GM23338 (cell line): ENCODE measurements around the gene PSMD2.

Experiments
- CREB1 ChIP-seq: fragments of 250-450 bp; sonication (Bioruptor Pico); IDR thresholded peaks from 2 replicates; pipeline ENCODE4 v1.5.0; 2020; ENCODE audit warnings: low read depth, mild to moderate bottlenecking, moderate library complexity
- CTCF ChIP-seq, 2 experiments: fragments of 200-600 bp in 1 of 2; sonication (generic) in 1 of 2; conservative IDR thresholded peaks; 2 replicates each; pipeline versions ENCODE4 v1.5.1 to v1.6.1; 2016 to 2017; ENCODE audit warnings: antibody characterized with exemption in 2 of 2, low read depth in 2 of 2, mild to moderate bottlenecking in 2 of 2, moderate library complexity in 1 of 2
- ETS1 ChIP-seq: IDR thresholded peaks from 2 replicates; pipeline ENCODE4 v1.6.1; 2016; ENCODE audit warnings: antibody characterized with exemption
- EZH2 ChIP-seq: fragments of 200-600 bp; sonication (generic); IDR thresholded peaks from one replicate; pipeline ENCODE4 v1.8.0; 2017; ENCODE audit warnings: antibody characterized with exemption, mild to moderate bottlenecking, low read depth; ENCODE audit not compliant: unreplicated experiment
- EZH2phosphoT487 ChIP-seq: fragments of 200-600 bp; sonication (generic); IDR thresholded peaks from one replicate; pipeline ENCODE4 v1.8.1; 2018; ENCODE audit warnings: antibody characterized with exemption; ENCODE audit not compliant: unreplicated experiment
- JUNB ChIP-seq: IDR thresholded peaks from one replicate; pipeline ENCODE4 v1.6.1; 2016; ENCODE audit warnings: antibody characterized with exemption; ENCODE audit not compliant: unreplicated experiment
- NANOG ChIP-seq: IDR thresholded peaks from 2 replicates; pipeline ENCODE4 v1.6.1; 2016; ENCODE audit warnings: antibody characterized with exemption, borderline replicate concordance
- POLR2AphosphoS5 ChIP-seq: IDR thresholded peaks from 2 replicates; pipeline ENCODE4 v1.6.1; 2016; ENCODE audit warnings: antibody characterized with exemption, low read depth
- REST ChIP-seq: IDR thresholded peaks from one replicate; pipeline ENCODE4 v1.6.1; 2018; ENCODE audit warnings: antibody characterized with exemption; ENCODE audit not compliant: unreplicated experiment
- ZNF114 ChIP-seq: fragments of 250-450 bp; sonication (Bioruptor Pico); IDR thresholded peaks from 2 replicates; pipeline ENCODE4 v1.5.0; 2020; ENCODE audit warnings: mild to moderate bottlenecking, moderate library complexity
- TF ChIP-seq, protein P1 (sequence below): fragments of 250-450 bp; sonication (Bioruptor Pico); IDR thresholded peaks from 2 replicates; pipeline ENCODE4 v1.5.0; 2020; ENCODE audit warnings: mild to moderate bottlenecking, moderate library complexity

- TF ChIP-seq NANOG, result no peak
- TF ChIP-seq CTCF (conservative IDR thresholded peaks at IDR 0.05; ENCODE audit: low read depth in 2 of 2), result no peak
- TF ChIP-seq EZH2, result no peak
- no peak for TF ChIP-seq CREB1 (CRISPR knock-in tag)
- TF ChIP-seq ZNF114 (CRISPR knock-in tag), result no peak
- no peak for TF ChIP-seq JUNB
- no peak for TF ChIP-seq POLR2AphosphoS5
- TF ChIP-seq REST, result no peak
- no peak for TF ChIP-seq EZH2phosphoT487
- TF ChIP-seq, protein P1, sequence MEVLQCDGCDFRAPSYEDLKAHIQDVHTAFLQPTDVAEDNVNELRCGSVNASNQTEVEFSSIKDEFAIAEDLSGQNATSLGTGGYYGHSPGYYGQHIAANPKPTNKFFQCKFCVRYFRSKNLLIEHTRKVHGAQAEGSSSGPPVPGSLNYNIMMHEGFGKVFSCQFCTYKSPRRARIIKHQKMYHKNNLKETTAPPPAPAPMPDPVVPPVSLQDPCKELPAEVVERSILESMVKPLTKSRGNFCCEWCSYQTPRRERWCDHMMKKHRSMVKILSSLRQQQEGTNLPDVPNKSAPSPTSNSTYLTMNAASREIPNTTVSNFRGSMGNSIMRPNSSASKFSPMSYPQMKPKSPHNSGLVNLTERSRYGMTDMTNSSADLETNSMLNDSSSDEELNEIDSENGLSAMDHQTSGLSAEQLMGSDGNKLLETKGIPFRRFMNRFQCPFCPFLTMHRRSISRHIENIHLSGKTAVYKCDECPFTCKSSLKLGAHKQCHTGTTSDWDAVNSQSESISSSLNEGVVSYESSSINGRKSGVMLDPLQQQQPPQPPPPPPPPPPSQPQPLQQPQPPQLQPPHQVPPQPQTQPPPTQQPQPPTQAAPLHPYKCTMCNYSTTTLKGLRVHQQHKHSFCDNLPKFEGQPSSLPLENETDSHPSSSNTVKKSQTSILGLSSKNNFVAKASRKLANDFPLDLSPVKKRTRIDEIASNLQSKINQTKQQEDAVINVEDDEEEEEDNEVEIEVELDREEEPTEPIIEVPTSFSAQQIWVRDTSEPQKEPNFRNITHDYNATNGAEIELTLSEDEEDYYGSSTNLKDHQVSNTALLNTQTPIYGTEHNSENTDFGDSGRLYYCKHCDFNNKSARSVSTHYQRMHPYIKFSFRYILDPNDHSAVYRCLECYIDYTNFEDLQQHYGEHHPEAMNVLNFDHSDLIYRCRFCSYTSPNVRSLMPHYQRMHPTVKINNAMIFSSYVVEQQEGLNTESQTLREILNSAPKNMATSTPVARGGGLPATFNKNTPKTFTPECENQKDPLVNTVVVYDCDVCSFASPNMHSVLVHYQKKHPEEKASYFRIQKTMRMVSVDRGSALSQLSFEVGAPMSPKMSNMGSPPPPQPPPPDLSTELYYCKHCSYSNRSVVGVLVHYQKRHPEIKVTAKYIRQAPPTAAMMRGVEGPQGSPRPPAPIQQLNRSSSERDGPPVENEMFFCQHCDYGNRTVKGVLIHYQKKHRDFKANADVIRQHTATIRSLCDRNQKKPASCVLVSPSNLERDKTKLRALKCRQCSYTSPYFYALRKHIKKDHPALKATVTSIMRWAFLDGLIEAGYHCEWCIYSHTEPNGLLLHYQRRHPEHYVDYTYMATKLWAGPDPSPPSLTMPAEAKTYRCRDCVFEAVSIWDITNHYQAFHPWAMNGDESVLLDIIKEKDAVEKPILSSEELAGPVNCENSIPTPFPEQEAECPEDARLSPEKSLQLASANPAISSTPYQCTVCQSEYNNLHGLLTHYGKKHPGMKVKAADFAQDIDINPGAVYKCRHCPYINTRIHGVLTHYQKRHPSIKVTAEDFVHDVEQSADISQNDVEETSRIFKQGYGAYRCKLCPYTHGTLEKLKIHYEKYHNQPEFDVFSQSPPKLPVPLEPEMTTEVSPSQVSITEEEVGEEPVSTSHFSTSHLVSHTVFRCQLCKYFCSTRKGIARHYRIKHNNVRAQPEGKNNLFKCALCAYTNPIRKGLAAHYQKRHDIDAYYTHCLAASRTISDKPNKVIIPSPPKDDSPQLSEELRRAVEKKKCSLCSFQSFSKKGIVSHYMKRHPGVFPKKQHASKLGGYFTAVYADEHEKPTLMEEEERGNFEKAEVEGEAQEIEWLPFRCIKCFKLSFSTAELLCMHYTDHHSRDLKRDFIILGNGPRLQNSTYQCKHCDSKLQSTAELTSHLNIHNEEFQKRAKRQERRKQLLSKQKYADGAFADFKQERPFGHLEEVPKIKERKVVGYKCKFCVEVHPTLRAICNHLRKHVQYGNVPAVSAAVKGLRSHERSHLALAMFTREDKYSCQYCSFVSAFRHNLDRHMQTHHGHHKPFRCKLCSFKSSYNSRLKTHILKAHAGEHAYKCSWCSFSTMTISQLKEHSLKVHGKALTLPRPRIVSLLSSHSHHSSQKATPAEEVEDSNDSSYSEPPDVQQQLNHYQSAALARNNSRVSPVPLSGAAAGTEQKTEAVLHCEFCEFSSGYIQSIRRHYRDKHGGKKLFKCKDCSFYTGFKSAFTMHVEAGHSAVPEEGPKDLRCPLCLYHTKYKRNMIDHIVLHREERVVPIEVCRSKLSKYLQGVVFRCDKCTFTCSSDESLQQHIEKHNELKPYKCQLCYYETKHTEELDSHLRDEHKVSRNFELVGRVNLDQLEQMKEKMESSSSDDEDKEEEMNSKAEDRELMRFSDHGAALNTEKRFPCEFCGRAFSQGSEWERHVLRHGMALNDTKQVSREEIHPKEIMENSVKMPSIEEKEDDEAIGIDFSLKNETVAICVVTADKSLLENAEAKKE (CRISPR knock-in tag), result no peak
- no peak for TF ChIP-seq ETS1
Observed at GRCh38 chr3:184333190-184333589, 34.1 kb downstream of the PSMD2 start.
